SK-MEL-5 (cell line): ENCODE data around the gene COX6A2. TPM values are rescaled to one million over a fixed set of nuclear protein-coding genes. Genes with fewer than 3 reads are reported as not detected.
"Not testable (repeated sequence)": the region's sequence is repeated elsewhere in the genome, so short reads cannot be mapped to it uniquely, and the experiment has no call there.

Experiments
- DNase-seq: peaks from one replicate; pipeline ENCODE4 v3.0.0-alpha.2; 2016; ENCODE audit warnings: low read depth, low spot score
- in situ Hi-C: cut with HindIII; loops from 2 replicates; pipeline ENCODE4 v1.10.0; 2016; ENCODE audit warnings: low sequenced_read_pairs, high pct_unique_total_duplicates, low pct_unique_long_range_greater_than_20kb
- total RNA-seq: library from RNA; depleted of rRNA; stranded (reverse); fragments of >200 nt; shearing (Covaris generic); gene quantifications from 2 replicates; pipeline ENCODE4 v1.2.3, GENCODE V29; 2014

The COX6A2 gene
- total RNA-seq, 1 experiment from 2014 or later, result not detected

- in situ Hi-C loops, result no loop called here
Observed at GRCh38 chr16:31423241-31423640, 4.9 kb downstream of the COX6A2 start.

GRCh38 chr16:31421587-31421986 lies 6.6 kb downstream of the COX6A2 start:
- DNase-seq, result no peak
- in situ Hi-C loops, result no loop called here

More at GRCh38 chr16:31423241-31423640, 4.9 kb downstream of the COX6A2 start:
- DNase-seq, result no peak

- DNase-seq, result no peak
- in situ Hi-C loops, result no loop called here
Observed at GRCh38 chr16:31420037-31420436, 8.1 kb downstream of the COX6A2 start.

GRCh38 chr16:31417916-31418315 lies 10.2 kb downstream of the COX6A2 start:
- in situ Hi-C loops, result no loop called here
- DNase-seq, result no peak

- DNase-seq, in situ Hi-C loops: not testable (repeated sequence)
Observed at GRCh38 chr16:31417036-31417435, 11.1 kb downstream of the COX6A2 start.

GRCh38 chr16:31416371-31416770 lies 11.8 kb downstream of the COX6A2 start:
- no peak for DNase-seq
- in situ Hi-C loops, result no loop called here

GRCh38 chr16:31414706-31415105 lies 13.5 kb downstream of the COX6A2 start:
- DNase-seq, result no peak
- in situ Hi-C loops, result no loop called here

GRCh38 chr16:31413943-31414342 lies 14.2 kb downstream of the COX6A2 start:
- in situ Hi-C loops, result no loop called here
- DNase-seq, result no peak

- no peak for DNase-seq
- in situ Hi-C loops, result no loop called here
Observed at GRCh38 chr16:31413381-31413780, 14.8 kb downstream of the COX6A2 start.

- in situ Hi-C loops, result no loop called here
- DNase-seq, result no peak
Observed at GRCh38 chr16:31412750-31413149, 15.4 kb downstream of the COX6A2 start.

- in situ Hi-C loops, result no loop called here
- DNase-seq, result no peak
Observed at GRCh38 chr16:31411024-31411844, 16.9 kb downstream of the COX6A2 start.

GRCh38 chr16:31410082-31410481 lies 18.1 kb downstream of the COX6A2 start:
- in situ Hi-C loops, result no loop called here
- DNase-seq, result no peak

GRCh38 chr16:31409433-31409832 lies 18.7 kb downstream of the COX6A2 start:
- in situ Hi-C loops, result no loop called here

GRCh38 chr16:31407406-31407805 lies 20.8 kb downstream of the COX6A2 start:
- no peak for DNase-seq
- in situ Hi-C loops, result no loop called here

More at GRCh38 chr16:31409433-31409832, 18.7 kb downstream of the COX6A2 start:
- DNase-seq, result no peak

- DNase-seq, result peak; percentile 76
- in situ Hi-C loops, result no loop called here
Observed at GRCh38 chr16:31404353-31405064, 23.7 kb downstream of the COX6A2 start.

GRCh38 chr16:31403590-31404352 lies 24.4 kb downstream of the COX6A2 start:
- DNase-seq, result no peak
- in situ Hi-C loops, result no loop called here

GRCh38 chr16:31402687-31403086 lies 25.5 kb downstream of the COX6A2 start:
- DNase-seq, result no peak
- in situ Hi-C loops, result no loop called here

- DNase-seq, result no peak
- in situ Hi-C loops, result no loop called here
Observed at GRCh38 chr16:31401436-31401835, 26.7 kb downstream of the COX6A2 start.
